ENCODE measurements around the gene CALY.

CALY gene

GRCh38 chr10:133351408-133352318 lies 15.0 kb upstream of the CALY start:
- no peak for DNase-seq (ENCODE audit: low spot score)

GRCh38 chr10:133350950-133351329 lies 14.2 kb upstream of the CALY start:
- no peak for DNase-seq (ENCODE audit: low spot score)

GRCh38 chr10:133350283-133350949 lies 13.7 kb upstream of the CALY start:
- DNase-seq (ENCODE audit: low spot score) = no peak

- no peak for DNase-seq (ENCODE audit: low spot score)
These were observed 12.9 kb upstream of the CALY start for GRCh38 chr10:133349577-133350011.

- DNase-seq (ENCODE audit: low spot score) = no peak
These were observed 12.5 kb upstream of the CALY start for GRCh38 chr10:133349160-133349568.

GRCh38 chr10:133347710-133348517 lies 11.2 kb upstream of the CALY start:
- no peak for DNase-seq (ENCODE audit: low spot score)

GRCh38 chr10:133346413-133346812 lies 9.7 kb upstream of the CALY start:
- no peak for DNase-seq (ENCODE audit: low spot score)

GRCh38 chr10:133344236-133344635 lies 7.5 kb upstream of the CALY start:
- DNase-seq (ENCODE audit: low spot score) = no peak

- DNase-seq (ENCODE audit: low spot score) = no peak
These were observed 6.9 kb upstream of the CALY start for GRCh38 chr10:133343558-133343957.

- no peak for DNase-seq (ENCODE audit: low spot score)
These were observed 6.2 kb upstream of the CALY start for GRCh38 chr10:133342942-133343341.

- no peak for DNase-seq (ENCODE audit: low spot score)
These were observed 5.3 kb upstream of the CALY start for GRCh38 chr10:133341983-133342382.

- DNase-seq (ENCODE audit: low spot score) = no peak
These were observed 3.1 kb upstream of the CALY start for GRCh38 chr10:133339708-133340380.

- no peak for DNase-seq (ENCODE audit: low spot score)
These were observed 1.7 kb upstream of the CALY start for GRCh38 chr10:133338080-133339071.

GRCh38 chr10:133337370-133337725 lies 652 bp upstream of the CALY start:
- no peak for DNase-seq (ENCODE audit: low spot score)

GRCh38 chr10:133336118-133336576 lies 549 bp downstream of the CALY start:
- no peak for DNase-seq (ENCODE audit: low spot score)

GRCh38 chr10:133335246-133336117 lies 1.2 kb downstream of the CALY start:
- DNase-seq (ENCODE audit: low spot score) = peak; percentile 79

- peak; percentile 68 for DNase-seq (ENCODE audit: low spot score)
These were observed 2.0 kb downstream of the CALY start for GRCh38 chr10:133334503-133335245.

GRCh38 chr10:133332936-133333699 lies 3.6 kb downstream of the CALY start:
- DNase-seq (ENCODE audit: low spot score) = no peak

Data from ecto neural progenitor cell (in vitro differentiated cells).